Measurements from ENCODE around the gene TTLL10. TPM values are rescaled to one million over a fixed set of nuclear protein-coding genes. Genes with fewer than 3 reads are reported as not detected.

The TTLL10 gene
- total RNA-seq, 1 experiment from 2014 or later = not detected

- Mint-ChIP-seq H3K9me3 (ENCODE audit: unreplicated experiment) (no peaks in the 10 kb centered on the region), H3K4me1 (ENCODE audit: insufficient read depth, unreplicated experiment) (peaks cover 8% of the 10 kb centered on the region), H3K27me3 (ENCODE audit: insufficient read depth, unreplicated experiment) (no peaks in the 10 kb centered on the region), H3K4me3 (ENCODE audit: unreplicated experiment) (no peak overlapping the region), H3K36me3 (ENCODE audit: insufficient read depth, unreplicated experiment) (peaks cover 34% of the 10 kb centered on the region), H3K27ac (ENCODE audit: low read depth, unreplicated experiment) (no peak overlapping the region)
- no peak for DNase-seq (ENCODE audit: unreplicated experiment)
- BruUV-seq (replicated peaks) = no TSS peak
- CTCF ChIA-PET = interaction anchor here (1.2 kb wide), 1 partner anchor 106 kb away, joined by 3 read pairs; no protein-coding TSS in a partner anchor
- intact Hi-C loops (cut with micrococcal nuclease) = no loop called here
- no peak for TF ChIP-seq CTCF (IDR thresholded peaks at IDR 0.05; ENCODE audit: unreplicated experiment)
- POLR2A ChIA-PET = no interaction called here
Observed at GRCh38 chr1:1226566-1227362, 53.1 kb downstream of the TTLL10 start.

GRCh38 chr1:1227386-1227785 is 53.7 kb downstream of the TTLL10 start:
- no peaks in the 10 kb centered on the region for H3K27me3 Mint-ChIP-seq (ENCODE audit: insufficient read depth, unreplicated experiment)
- CTCF ChIA-PET = interaction anchor here (1.2 kb wide), 1 partner anchor 107 kb away, joined by 3 read pairs; no protein-coding TSS in a partner anchor
- peaks cover 8% of the 10 kb centered on the region for H3K4me1 Mint-ChIP-seq (ENCODE audit: insufficient read depth, unreplicated experiment)
- peaks cover 32% of the 10 kb centered on the region for H3K36me3 Mint-ChIP-seq (ENCODE audit: insufficient read depth, unreplicated experiment)
- no TSS peak for BruUV-seq (replicated peaks)
- H3K9me3 Mint-ChIP-seq (ENCODE audit: unreplicated experiment) = no peaks in the 10 kb centered on the region
- no peak overlapping the region for H3K27ac Mint-ChIP-seq (ENCODE audit: low read depth, unreplicated experiment)
- no peak overlapping the region for H3K4me3 Mint-ChIP-seq (ENCODE audit: unreplicated experiment)
- no peak for DNase-seq (ENCODE audit: unreplicated experiment)
- intact Hi-C loops (cut with micrococcal nuclease) = no loop called here
- TF ChIP-seq CTCF (IDR thresholded peaks at IDR 0.05; ENCODE audit: unreplicated experiment) = no peak
- POLR2A ChIA-PET = no interaction called here

GRCh38 chr1:1228187-1228586 is 54.5 kb downstream of the TTLL10 start:
- Mint-ChIP-seq H3K4me1 (ENCODE audit: insufficient read depth, unreplicated experiment) (peaks cover 8% of the 10 kb centered on the region), H3K36me3 (ENCODE audit: insufficient read depth, unreplicated experiment) (peaks cover 30% of the 10 kb centered on the region), H3K27me3 (ENCODE audit: insufficient read depth, unreplicated experiment) (no peaks in the 10 kb centered on the region), H3K9me3 (ENCODE audit: unreplicated experiment) (no peaks in the 10 kb centered on the region), H3K27ac (ENCODE audit: low read depth, unreplicated experiment) (no peak overlapping the region), H3K4me3 (ENCODE audit: unreplicated experiment) (no peak overlapping the region)
- DNase-seq (ENCODE audit: unreplicated experiment) = no peak
- no TSS peak for BruUV-seq (replicated peaks)
- intact Hi-C loops (cut with micrococcal nuclease) = no loop called here
- CTCF ChIA-PET = interaction anchor here (1.0 kb wide), 1 partner anchor 104 kb away, joined by 4 read pairs; no protein-coding TSS in a partner anchor
- POLR2A ChIA-PET = interaction anchor here (0.6 kb wide), 1 partner anchor 105 kb away, joined by 3 read pairs; no protein-coding TSS in a partner anchor
- TF ChIP-seq CTCF (IDR thresholded peaks at IDR 0.05; ENCODE audit: unreplicated experiment) = no peak

- intact Hi-C loops (cut with micrococcal nuclease) = no loop called here
- CTCF ChIA-PET = interaction anchor here (0.8 to 1.0 kb wide), 3 partner anchors 62 to 106 kb away, joined by 3 to 4 read pairs (median 4); no protein-coding TSS in a partner anchor
- BruUV-seq (replicated peaks) = no TSS peak
- TF ChIP-seq CTCF (IDR thresholded peaks at IDR 0.05; ENCODE audit: unreplicated experiment) = no peak
- Mint-ChIP-seq H3K4me3 (ENCODE audit: unreplicated experiment) (no peak overlapping the region), H3K36me3 (ENCODE audit: insufficient read depth, unreplicated experiment) (peaks cover 29% of the 10 kb centered on the region), H3K27ac (ENCODE audit: low read depth, unreplicated experiment) (no peak overlapping the region), H3K27me3 (ENCODE audit: insufficient read depth, unreplicated experiment) (no peaks in the 10 kb centered on the region), H3K9me3 (ENCODE audit: unreplicated experiment) (no peaks in the 10 kb centered on the region), H3K4me1 (ENCODE audit: insufficient read depth, unreplicated experiment) (peaks cover 8% of the 10 kb centered on the region)
- no peak for DNase-seq (ENCODE audit: unreplicated experiment)
- POLR2A ChIA-PET = interaction anchor here (0.6 kb wide), 1 partner anchor 104 kb away, joined by 3 read pairs; no protein-coding TSS in a partner anchor
Observed at GRCh38 chr1:1228596-1229321, 55.1 kb downstream of the TTLL10 start.
